B cell (primary cell): ENCODE measurements around the gene RBX1. TPM values are rescaled to one million over a fixed set of nuclear protein-coding genes. Genes with fewer than 3 reads are reported as not detected.
A peak's percentile ranks its signal among the peaks of the same experiment; 100 is the strongest.

Experiments used
- ATAC-seq: fragments of 200-7000 bp; cut with Tn5 transposase; one replicate; pipeline ENCODE4 v1.10.0; 2021; ENCODE audit warnings: low read depth, mild to moderate bottlenecking, moderate number of reproducible peaks, moderate library complexity
- CTCF ChIA-PET: fragments of 350-600 bp; sonication (Branson Sonifier 250); formaldehyde crosslinking; loops from one replicate; lab custom pipeline; 2021; ENCODE audit warnings: antibody characterized with exemption, inconsistent platforms; lab: Charles Lee
- POLR2A ChIA-PET: fragments of 350-600 bp; sonication (Branson Sonifier 250); formaldehyde crosslinking; loops from one replicate; lab custom pipeline; 2021; ENCODE audit warnings: antibody characterized with exemption; lab: Charles Lee
- DNase-seq: peaks from one replicate; pipeline ENCODE4 v3.0.0; 2013
- H2AFZ ChIP-seq: 2 replicates; pipeline ENCODE4 v1.6.1; 2012; ENCODE audit warnings: mild to moderate bottlenecking, low read depth, low read length; ENCODE audit not compliant: insufficient read depth, poor library complexity, severe bottlenecking
- H3K27ac ChIP-seq, 2 donors: 1 replicate in 1 of 2; 2 replicates in 1 of 2; pipeline ENCODE4 v1.5.1; 2012 to 2013; ENCODE audit warnings: low read length in 2 of 2, mild to moderate bottlenecking in 2 of 2, moderate library complexity in 1 of 2
- H3K27me3 ChIP-seq, 4 experiments: fragments of 200-600 bp in 1 of 4; sonication (generic) in 1 of 4; replicated peaks in 1 of 4; 1 replicate in 2 of 4; 2 replicates in 2 of 4; pipeline versions ENCODE4 v1.6.1 to v1.7.0; 2013 to 2016; ENCODE audit warnings: low read length in 3 of 4, mild to moderate bottlenecking in 2 of 4, mixed read lengths in 1 of 4, moderate library complexity in 1 of 4; ENCODE audit not compliant: insufficient read depth in 4 of 4, control insufficient read depth in 3 of 4; ENCODE audit errors: control extremely low read depth in 1 of 4
- H3K36me3 ChIP-seq, 2 experiments: replicated peaks in 1 of 2; 1 replicate in 1 of 2; 2 replicates in 1 of 2; pipeline versions ENCODE4 v1.6.1 to v1.7.1; 2013; ENCODE audit warnings: low read length in 1 of 2; ENCODE audit not compliant: insufficient read depth in 2 of 2, control insufficient read depth in 1 of 2; ENCODE audit errors: control extremely low read depth in 1 of 2, extremely low read depth in 1 of 2
- H3K4me1 ChIP-seq, 2 donors: fragments of 200-600 bp in 1 of 2; sonication (generic) in 1 of 2; 1 replicate in 1 of 2; 2 replicates in 1 of 2; pipeline versions ENCODE4 v1.5.1 to v1.6.1; 2013 to 2017; ENCODE audit warnings: low read length in 2 of 2; ENCODE audit not compliant: control insufficient read depth in 2 of 2, insufficient read depth in 2 of 2
- H3K4me2 ChIP-seq: replicated peaks from 2 replicates; pipeline ENCODE3; 2012; ENCODE audit warnings: mild to moderate bottlenecking, low read depth, low read length; ENCODE audit not compliant: poor library complexity, severe bottlenecking
- H3K4me3 ChIP-seq, 5 experiments: fragments of 200-600 bp in 1 of 5; sonication (generic) in 1 of 5; 1 replicate in 3 of 5; 2 replicates in 2 of 5; pipeline versions ENCODE4 v1.5.1 to v1.7.0; 2011 to 2016; ENCODE audit warnings: low read length in 4 of 5, mild to moderate bottlenecking in 4 of 5, low read depth in 2 of 5, control low read depth in 1 of 5, moderate library complexity in 1 of 5; ENCODE audit not compliant: insufficient read depth in 1 of 5; ENCODE audit errors: control extremely low read depth in 1 of 5, extremely low read depth in 1 of 5
- H3K79me2 ChIP-seq: fragments of 200-600 bp; sonication (generic); one replicate; pipeline ENCODE4 v1.6.0; 2016; ENCODE audit warnings: low read length; ENCODE audit not compliant: control insufficient read depth, insufficient read depth
- H3K9ac ChIP-seq: fragments of 200-600 bp; sonication (generic); 2 replicates; pipeline ENCODE4 v1.6.1; 2017; ENCODE audit warnings: mild to moderate bottlenecking, low read length, moderate library complexity
- H3K9me3 ChIP-seq, 3 donors: one replicate each; pipeline versions ENCODE4 v1.6.1 to v1.7.1; 2013; ENCODE audit warnings: low read length in 2 of 3; ENCODE audit not compliant: control insufficient read depth in 2 of 3, insufficient read depth in 1 of 3; ENCODE audit errors: control extremely low read depth in 1 of 3
- H4K20me1 ChIP-seq: 2 replicates; pipeline ENCODE4 v1.6.0; 2012; ENCODE audit warnings: mild to moderate bottlenecking, low read length; ENCODE audit not compliant: insufficient read depth, control insufficient read depth, poor library complexity, severe bottlenecking
- H3K27ac Mint-ChIP-seq: one replicate; pipeline ENCODE4 v1.8.0; 2021; ENCODE audit warnings: mixed read lengths
- H3K27me3 Mint-ChIP-seq: one replicate; pipeline ENCODE4 v1.8.0; 2021; ENCODE audit warnings: mixed read lengths
- H3K4me1 Mint-ChIP-seq: one replicate; pipeline ENCODE4 v1.8.0; 2021; ENCODE audit warnings: mixed read lengths
- H3K4me3 Mint-ChIP-seq: one replicate; pipeline ENCODE4 v1.8.0; 2021; ENCODE audit warnings: mixed read lengths
- H3K9me3 Mint-ChIP-seq: one replicate; pipeline ENCODE4 v1.8.0; 2022; ENCODE audit warnings: mixed read lengths; ENCODE audit not compliant: insufficient read depth
- CTCF ChIP-seq: fragments of 200-600 bp; IDR thresholded peaks from one replicate; pipeline ENCODE4 v1.8.0; 2022; ENCODE audit warnings: antibody characterized with exemption, mild to moderate bottlenecking
- EZH2 ChIP-seq: IDR thresholded peaks from 2 replicates; pipeline ENCODE4 v1.6.1; 2012; ENCODE audit warnings: borderline replicate concordance, low read depth, mild to moderate bottlenecking, moderate library complexity, low read length; ENCODE audit not compliant: insufficient read depth, poor library complexity, severe bottlenecking
- WGBS: methylation state at CpG from one replicate; pipeline ENCODE4 v1.1.5; 2013; ENCODE audit warnings: missing lambda C conversion rate; ENCODE audit not compliant: insufficient coverage; 5-methylcytosine and 5-hydroxymethylcytosine counted together
- intact Hi-C: fragments of 100-400 bp; cut with micrococcal nuclease; formaldehyde crosslinking; loops from one replicate; pipeline ENCODE4 v1.10.0; 2022
- polyA plus RNA-seq: library from polyadenylated mRNA; depleted of rRNA; stranded (reverse); fragments of >200 nt; gene quantifications from 2 replicates; pipeline ENCODE4 v1.2.3, GENCODE V29; 2012
- total RNA-seq, 2 donors: library from RNA; stranded (reverse); fragments of 120-200 nt in 1 of 2; gene quantifications; 1 replicate in 1 of 2; 2 replicates in 1 of 2; pipeline versions ENCODE4 v1.2.3 to v1.2.4, GENCODE V29; 2013 to 2022

RBX1 gene
- total and polyA plus RNA-seq, 2 donors (not counting 1 experiment from before 2014, with no cell fraction given), result 26.8 to 50.7 TPM

GRCh38 chr22:40951795-40952605 is 822 bp downstream of the RBX1 start:
- Mint-ChIP-seq H3K27ac (peak overlapping the region; percentile 100), H3K27me3 (no peaks in the 10 kb centered on the region), H3K9me3 (no peaks in the 10 kb centered on the region), H3K4me1 (peaks cover 25% of the 10 kb centered on the region), H3K4me3 (peak overlapping the region; percentile 100)
- Histone ChIP-seq H3K79me2 (peaks cover 56% of the 10 kb centered on the region), H4K20me1 (peaks cover 11% of the 10 kb centered on the region), H2AFZ (peak overlapping the region; percentile 72), H3K4me1 (peaks cover 18 to 21% of the 10 kb centered on the region in 2 donors), H3K27ac (peak overlapping the region; percentile 91 to 98), H3K36me3 (peaks cover 1 to 27% of the 10 kb centered on the region in 2 experiments), H3K9ac (peak overlapping the region; percentile 79), H3K27me3 (no peaks in the 10 kb centered on the region), H3K4me3 (peak overlapping the region; percentile 66 to 93 (median 88)), H3K4me2 (peak overlapping the region; percentile 67), H3K9me3 (no peaks in the 10 kb centered on the region)
- intact Hi-C loops, result loop anchor here (1.0 to 5.0 kb wide), 9 partner anchors 9 to 350 kb away; partner anchors contain the start of genes L3MBTL2, MRTFA, RANGAP1 and ST13
- DNase-seq (no peak), ATAC-seq (no peak)
- POLR2A ChIA-PET, result interaction anchor here (0.5 to 3.3 kb wide), 19 partner anchors 8 to 1445 kb away, joined by 3 to 90 read pairs (median 4); partner anchors contain the start of genes EP300, RANGAP1, SREBF2 and ST13
- WGBS, result 2% methylated on average over 13 of the region's 21 CpGs
- TF ChIP-seq EZH2 (no peak), CTCF (no peak)
- CTCF ChIA-PET, result interaction anchor here (0.9 to 3.0 kb wide), 7 partner anchors 8 to 140 kb away, joined by 3 to 39 read pairs (median 5); partner anchors contain the start of gene EP300
